GM23338 (cell line): ENCODE results near the gene MYO3B. TPM values are rescaled to one million over a fixed set of nuclear protein-coding genes. Genes with fewer than 3 reads are reported as not detected.

Experiments used
- ATAC-seq: fragments of 200-7000 bp; cut with Tn5 transposase; 3 replicates; pipeline ENCODE4 v1.9.1; 2020
- DNase-seq: peaks from one replicate; pipeline ENCODE4 v3.0.0-alpha.2; 2015; ENCODE audit warnings: low spot score
- H2AFZ ChIP-seq: fragments of 200-600 bp; sonication (generic); 2 replicates; pipeline ENCODE4 v1.8.0; 2016; ENCODE audit warnings: antibody characterized with exemption, mild to moderate bottlenecking, moderate library complexity
- H3F3A ChIP-seq: fragments of 200-600 bp; sonication (generic); replicated peaks from 2 replicates; pipeline ENCODE4 v1.8.0; 2017; ENCODE audit warnings: antibody characterized with exemption, mixed run types, low read depth
- H3K27ac ChIP-seq: fragments of 200-600 bp; sonication (generic); 2 replicates; pipeline ENCODE4 v1.6.1; 2016; ENCODE audit warnings: low read depth
- H3K27me3 ChIP-seq: fragments of 200-600 bp; sonication (generic); 2 replicates; pipeline ENCODE4 v1.8.0; 2016; ENCODE audit warnings: mild to moderate bottlenecking, mixed run types, moderate library complexity; ENCODE audit not compliant: insufficient read depth
- H3K36me3 ChIP-seq: fragments of 200-600 bp; sonication (generic); 2 replicates; pipeline ENCODE4 v1.8.0; 2016; ENCODE audit warnings: mild to moderate bottlenecking; ENCODE audit not compliant: insufficient read depth
- H3K4me1 ChIP-seq: fragments of 200-600 bp; sonication (generic); 2 replicates; pipeline ENCODE4 v1.8.0; 2016; ENCODE audit warnings: mild to moderate bottlenecking, moderate library complexity; ENCODE audit not compliant: insufficient read depth
- H3K4me2 ChIP-seq: fragments of 200-600 bp; sonication (generic); 2 replicates; pipeline ENCODE4 v1.7.1; 2017; ENCODE audit warnings: mixed run types
- H3K4me3 ChIP-seq: fragments of 200-600 bp; sonication (generic); 2 replicates; pipeline ENCODE4 v1.6.1; 2016; ENCODE audit warnings: mixed run types
- H3K79me2 ChIP-seq: fragments of 200-600 bp; sonication (generic); replicated peaks from 2 replicates; pipeline ENCODE4 v1.8.0; 2017; ENCODE audit warnings: mild to moderate bottlenecking; ENCODE audit not compliant: insufficient read depth
- H3K9me2 ChIP-seq: fragments of 200-600 bp; sonication (generic); 2 replicates; pipeline ENCODE4 v1.8.0; 2017; ENCODE audit not compliant: insufficient read depth
- H4K20me1 ChIP-seq: fragments of 200-600 bp; sonication (generic); replicated peaks from 2 replicates; pipeline ENCODE4 v1.8.0; 2017; ENCODE audit warnings: mild to moderate bottlenecking; ENCODE audit not compliant: insufficient read depth
- H3K27ac Mint-ChIP-seq: 2 replicates; pipeline ENCODE4 v1.8.0; 2020; ENCODE audit warnings: inconsistent platforms, mild to moderate bottlenecking, moderate library complexity, mixed read lengths
- H3K27me3 Mint-ChIP-seq: 3 replicates; pipeline ENCODE4 v1.8.0; 2022; ENCODE audit warnings: low read depth, mild to moderate bottlenecking, moderate library complexity, mixed read lengths, inconsistent platforms; ENCODE audit not compliant: insufficient read depth, poor library complexity
- H3K36me3 Mint-ChIP-seq: 3 replicates; pipeline ENCODE4 v1.8.0; 2021; ENCODE audit warnings: low read depth, mild to moderate bottlenecking, inconsistent platforms, moderate library complexity, mixed read lengths
- H3K4me1 Mint-ChIP-seq: 3 replicates; pipeline ENCODE4 v1.8.0; 2020; ENCODE audit warnings: mild to moderate bottlenecking, inconsistent platforms, mixed read lengths
- H3K4me3 Mint-ChIP-seq: 3 replicates; pipeline ENCODE4 v1.8.0; 2021; ENCODE audit warnings: moderate library complexity, mild to moderate bottlenecking, inconsistent platforms, mixed read lengths
- H3K9me3 Mint-ChIP-seq: 3 replicates; pipeline ENCODE4 v1.8.0; 2020; ENCODE audit warnings: moderate library complexity, mild to moderate bottlenecking, inconsistent platforms, mixed read lengths
- CREB1 ChIP-seq: fragments of 250-450 bp; sonication (Bioruptor Pico); IDR thresholded peaks from 2 replicates; pipeline ENCODE4 v1.5.0; 2020; ENCODE audit warnings: low read depth, mild to moderate bottlenecking, moderate library complexity
- CTCF ChIP-seq, 2 experiments: fragments of 200-600 bp in 1 of 2; sonication (generic) in 1 of 2; conservative IDR thresholded peaks; 2 replicates each; pipeline versions ENCODE4 v1.5.1 to v1.6.1; 2016 to 2017; ENCODE audit warnings: antibody characterized with exemption in 2 of 2, low read depth in 2 of 2, mild to moderate bottlenecking in 2 of 2, moderate library complexity in 1 of 2
- ETS1 ChIP-seq: IDR thresholded peaks from 2 replicates; pipeline ENCODE4 v1.6.1; 2016; ENCODE audit warnings: antibody characterized with exemption
- EZH2 ChIP-seq: fragments of 200-600 bp; sonication (generic); IDR thresholded peaks from one replicate; pipeline ENCODE4 v1.8.0; 2017; ENCODE audit warnings: antibody characterized with exemption, mild to moderate bottlenecking, low read depth; ENCODE audit not compliant: unreplicated experiment
- EZH2phosphoT487 ChIP-seq: fragments of 200-600 bp; sonication (generic); IDR thresholded peaks from one replicate; pipeline ENCODE4 v1.8.1; 2018; ENCODE audit warnings: antibody characterized with exemption; ENCODE audit not compliant: unreplicated experiment
- JUNB ChIP-seq: IDR thresholded peaks from one replicate; pipeline ENCODE4 v1.6.1; 2016; ENCODE audit warnings: antibody characterized with exemption; ENCODE audit not compliant: unreplicated experiment
- NANOG ChIP-seq: IDR thresholded peaks from 2 replicates; pipeline ENCODE4 v1.6.1; 2016; ENCODE audit warnings: antibody characterized with exemption, borderline replicate concordance
- POLR2AphosphoS5 ChIP-seq: IDR thresholded peaks from 2 replicates; pipeline ENCODE4 v1.6.1; 2016; ENCODE audit warnings: antibody characterized with exemption, low read depth
- REST ChIP-seq: IDR thresholded peaks from one replicate; pipeline ENCODE4 v1.6.1; 2018; ENCODE audit warnings: antibody characterized with exemption; ENCODE audit not compliant: unreplicated experiment
- STAT1 ChIP-seq: IDR thresholded peaks from one replicate; pipeline ENCODE4 v1.6.1; 2016; ENCODE audit warnings: antibody characterized with exemption; ENCODE audit not compliant: unreplicated experiment
- ZNF114 ChIP-seq: fragments of 250-450 bp; sonication (Bioruptor Pico); IDR thresholded peaks from 2 replicates; pipeline ENCODE4 v1.5.0; 2020; ENCODE audit warnings: mild to moderate bottlenecking, moderate library complexity
- ZNF331 ChIP-seq: fragments of 250-450 bp; sonication (Bioruptor Pico); IDR thresholded peaks from 2 replicates; pipeline ENCODE4 v1.5.0; 2020; ENCODE audit warnings: low read depth, mild to moderate bottlenecking, moderate library complexity
- ZNF462 ChIP-seq: fragments of 250-450 bp; sonication (Bioruptor Pico); IDR thresholded peaks from 2 replicates; pipeline ENCODE4 v1.5.0; 2020; ENCODE audit warnings: mild to moderate bottlenecking, moderate library complexity
- polyA plus RNA-seq: library from polyadenylated mRNA; unstranded; fragments of >200 nt; fragmentation: Nextera tagmentation; extraction: Ambion mirVana; gene quantifications from 2 replicates; pipeline ENCODE4 v1.2.1, GENCODE V29; 2016
- total RNA-seq: library from RNA; depleted of rRNA; stranded (reverse); fragments of >200 nt; shearing (Covaris generic); gene quantifications from 2 replicates; pipeline ENCODE4 v1.2.3, GENCODE V29; 2014

MYO3B gene
- total and polyA plus RNA-seq, 2 experiments from 2014 or later = 0.42 TPM; not detected in 1

- no peaks in the 10 kb centered on the region for H3K4me1 Mint-ChIP-seq
- H3F3A ChIP-seq = no peaks in the 10 kb centered on the region
- H3K9me2 ChIP-seq = 0 out of 2 replicates have a peak, but pooled peaks cover 3% of the 10 kb centered on the region
- no peak for ATAC-seq
- no peaks in the 10 kb centered on the region for H3K27me3 ChIP-seq
- H3K36me3 ChIP-seq = no peaks in the 10 kb centered on the region
- no peaks in the 10 kb centered on the region for H3K79me2 ChIP-seq
- no peaks in the 10 kb centered on the region for H3K9me3 Mint-ChIP-seq
- no peak overlapping the region for H3K27ac Mint-ChIP-seq
- H3K27ac ChIP-seq = no peak overlapping the region
- H3K27me3 Mint-ChIP-seq = no peaks in the 10 kb centered on the region
- H3K4me3 ChIP-seq = no peak overlapping the region
- H4K20me1 ChIP-seq = no peaks in the 10 kb centered on the region
- no peak overlapping the region for H3K4me2 ChIP-seq
- TF ChIP-seq REST (no peak), EZH2phosphoT487 (no peak), NANOG (no peak), EZH2 (no peak), CREB1 (CRISPR knock-in tag) (no peak), JUNB (no peak), STAT1 (no peak), ETS1 (no peak), ZNF462 (CRISPR knock-in tag) (no peak), POLR2AphosphoS5 (no peak), CTCF (conservative IDR thresholded peaks at IDR 0.05; ENCODE audit: low read depth in 2 of 2) (no peak), ZNF331 (CRISPR knock-in tag) (no peak), ZNF114 (no peak)
- no peak overlapping the region for H3K4me3 Mint-ChIP-seq
- no peaks in the 10 kb centered on the region for H3K4me1 ChIP-seq
- no peak overlapping the region for H2AFZ ChIP-seq
- DNase-seq = no peak
- no peaks in the 10 kb centered on the region for H3K36me3 Mint-ChIP-seq
These were observed 388.2 kb downstream of the MYO3B start for GRCh38 chr2:170566138-170566537.
